ENCODE results near the gene LRP1.
A peak's percentile ranks its signal among the peaks of the same experiment; 100 is the strongest.

Gene LRP1

DNA sequence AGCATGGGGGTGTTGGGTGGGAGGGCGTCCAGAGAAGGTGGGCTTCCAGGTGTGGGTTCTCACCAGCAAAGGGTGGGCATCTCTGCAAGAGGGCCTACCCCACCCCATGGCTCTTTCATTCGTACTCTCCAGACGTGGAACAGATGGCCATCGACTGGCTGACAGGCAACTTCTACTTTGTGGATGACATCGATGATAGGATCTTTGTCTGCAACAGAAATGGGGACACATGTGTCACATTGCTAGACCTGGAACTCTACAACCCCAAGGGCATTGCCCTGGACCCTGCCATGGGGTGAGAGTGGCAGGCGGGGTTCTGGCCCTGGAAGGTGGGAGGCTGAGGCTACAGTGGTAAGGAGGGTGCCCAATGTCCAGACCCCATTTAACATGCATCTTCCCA lies 25.8 kb downstream of the LRP1 start:
- DNase-seq (ENCODE audit: low read depth in 2 of 2), result no peak

DNA sequence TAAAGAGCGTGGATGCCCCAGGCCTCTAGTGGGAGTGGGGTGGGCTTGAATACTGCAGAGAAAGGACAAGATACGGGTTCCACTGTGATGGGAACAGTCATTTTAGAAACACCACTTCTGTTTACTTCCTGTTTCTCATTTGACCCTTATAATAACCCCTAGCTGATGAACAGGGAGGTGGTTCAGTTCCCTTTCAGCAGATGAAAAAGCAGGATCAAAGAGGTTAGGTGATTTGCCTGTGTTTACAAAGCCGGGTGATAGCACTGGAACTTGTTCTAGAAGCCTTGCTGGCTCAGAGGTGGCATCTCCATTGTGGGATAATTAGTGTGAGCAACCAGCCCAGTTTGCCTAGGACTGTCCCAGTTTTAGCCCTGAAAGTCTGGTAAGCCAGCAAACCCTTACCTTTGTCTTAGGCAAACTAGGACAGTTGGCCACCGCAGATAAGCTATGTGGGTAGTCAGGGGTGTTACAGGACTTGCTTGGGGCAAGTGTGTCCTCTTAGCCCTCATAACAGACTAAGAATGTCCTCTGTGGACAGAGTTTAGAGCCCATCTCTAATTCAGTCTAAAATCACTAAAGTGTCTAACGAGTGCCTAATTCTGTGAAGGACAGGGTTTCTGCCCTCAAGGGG lies 26.6 kb downstream of the LRP1 start:
- DNase-seq (ENCODE audit: low read depth in 2 of 2), result no peak

DNA sequence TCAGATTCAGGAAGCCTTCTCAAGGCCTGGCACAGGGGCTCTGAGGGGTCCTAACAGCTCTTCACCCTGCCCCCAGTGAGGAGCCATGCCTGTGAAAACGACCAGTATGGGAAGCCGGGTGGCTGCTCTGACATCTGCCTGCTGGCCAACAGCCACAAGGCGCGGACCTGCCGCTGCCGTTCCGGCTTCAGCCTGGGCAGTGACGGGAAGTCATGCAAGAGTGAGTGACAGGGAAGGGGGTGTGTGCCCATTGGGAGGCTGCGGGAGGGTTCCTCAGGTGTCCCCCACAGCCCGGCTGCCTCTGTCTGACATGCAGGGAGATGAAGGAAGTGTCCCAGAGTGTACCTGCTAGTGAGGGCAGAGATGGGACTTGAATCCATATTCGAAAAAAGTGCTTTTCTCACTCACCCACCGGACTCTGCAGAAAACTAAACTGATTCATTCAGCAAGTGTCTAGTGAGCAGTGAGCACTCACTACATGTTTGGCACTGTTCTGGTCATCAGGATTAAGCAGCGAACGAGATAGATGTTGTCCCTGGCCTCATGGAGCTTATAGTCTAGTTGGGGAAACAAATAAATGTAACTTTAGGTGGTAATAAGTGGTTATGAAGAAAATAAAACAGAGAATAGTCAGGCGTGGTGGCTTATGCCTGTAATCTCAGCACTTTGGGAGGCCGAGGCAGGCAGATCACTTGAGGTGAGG lies 28.6 kb downstream of the LRP1 start:
- no peak for DNase-seq (ENCODE audit: low read depth in 2 of 2)

DNA sequence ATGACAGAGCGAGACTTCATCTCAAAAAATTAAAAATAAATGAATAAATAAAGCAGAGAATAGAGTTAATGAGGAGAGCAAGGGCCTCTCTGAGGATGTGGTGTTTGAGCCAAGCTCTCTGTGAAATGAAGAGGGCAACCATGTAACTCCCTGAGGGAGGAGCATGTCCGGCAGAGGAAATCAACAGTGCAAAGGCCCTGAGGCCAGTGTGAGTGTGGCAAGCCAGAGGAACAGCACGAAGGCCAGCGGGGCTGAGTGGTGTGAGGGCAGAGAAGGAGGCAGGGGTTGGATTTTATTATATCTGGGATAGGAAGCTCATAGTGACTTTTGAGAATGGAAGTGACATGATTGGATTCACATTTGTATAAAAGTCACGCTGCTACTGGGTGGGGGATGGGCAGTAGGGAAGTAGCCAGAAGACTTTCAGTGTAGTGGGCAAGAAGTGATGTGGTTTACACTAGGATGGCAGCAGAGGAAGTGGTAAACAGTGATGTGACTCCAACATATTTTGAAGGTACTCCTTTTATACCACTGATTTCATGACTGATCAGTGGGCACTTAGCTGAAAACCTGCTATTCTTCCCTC lies 29.4 kb downstream of the LRP1 start:
- no peak for DNase-seq (ENCODE audit: low read depth in 2 of 2)

DNA sequence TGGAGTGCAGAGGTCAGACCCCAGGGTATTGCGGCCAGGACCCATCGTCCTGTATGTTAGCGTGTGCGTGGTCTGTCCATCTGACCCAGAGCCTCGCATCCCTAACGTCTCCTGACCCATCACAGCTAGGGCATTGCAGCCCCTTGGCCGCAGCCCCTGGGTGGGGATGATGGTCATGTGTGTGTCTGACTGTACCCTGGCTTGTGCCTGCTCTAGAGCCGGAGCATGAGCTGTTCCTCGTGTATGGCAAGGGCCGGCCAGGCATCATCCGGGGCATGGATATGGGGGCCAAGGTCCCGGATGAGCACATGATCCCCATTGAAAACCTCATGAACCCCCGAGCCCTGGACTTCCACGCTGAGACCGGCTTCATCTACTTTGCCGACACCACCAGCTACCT lies 29.9 kb downstream of the LRP1 start:
- no peak for DNase-seq (ENCODE audit: low read depth in 2 of 2)

DNA sequence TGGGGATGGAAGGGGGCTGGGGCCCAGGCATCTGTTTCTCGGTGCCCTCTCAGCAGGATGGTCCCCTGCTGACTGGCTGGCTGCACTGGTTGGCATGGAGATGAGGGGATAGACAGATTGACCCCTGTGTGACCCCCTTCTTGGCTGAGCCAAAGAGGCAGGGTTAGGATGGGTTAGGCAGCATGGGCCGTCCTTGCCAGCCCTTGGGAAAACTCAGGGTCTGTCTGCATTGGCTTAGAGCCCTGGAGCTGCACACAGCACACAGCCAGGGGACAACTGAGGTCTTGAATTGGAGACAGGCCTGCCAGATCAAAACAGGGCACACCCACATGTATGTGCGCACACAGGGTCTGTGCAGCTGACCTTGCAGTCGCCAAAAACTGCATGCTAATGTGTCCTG lies 30.4 kb downstream of the LRP1 start:
- DNase-seq (ENCODE audit: low read depth in 2 of 2), result no peak

DNA sequence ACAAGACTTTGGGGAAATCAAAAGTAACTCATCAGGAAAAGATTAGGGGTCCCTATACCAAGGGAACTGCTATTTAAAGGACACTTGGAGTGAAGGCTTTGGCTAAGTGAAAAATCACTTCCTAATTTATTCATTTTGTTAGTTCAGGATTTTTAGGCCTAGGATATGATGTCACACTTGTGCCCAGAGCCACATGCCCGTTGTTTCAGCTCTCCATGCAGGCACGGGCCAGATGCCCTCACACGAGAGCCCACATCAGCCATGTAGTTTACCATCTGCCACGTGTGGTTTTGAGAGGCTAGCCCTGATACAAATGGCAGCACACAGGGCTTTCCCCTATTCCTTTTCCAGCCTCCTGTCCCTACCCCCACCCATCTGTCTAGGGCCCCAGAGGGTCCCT lies 31.0 kb downstream of the LRP1 start:
- DNase-seq (ENCODE audit: low read depth in 2 of 2), result no peak

DNA sequence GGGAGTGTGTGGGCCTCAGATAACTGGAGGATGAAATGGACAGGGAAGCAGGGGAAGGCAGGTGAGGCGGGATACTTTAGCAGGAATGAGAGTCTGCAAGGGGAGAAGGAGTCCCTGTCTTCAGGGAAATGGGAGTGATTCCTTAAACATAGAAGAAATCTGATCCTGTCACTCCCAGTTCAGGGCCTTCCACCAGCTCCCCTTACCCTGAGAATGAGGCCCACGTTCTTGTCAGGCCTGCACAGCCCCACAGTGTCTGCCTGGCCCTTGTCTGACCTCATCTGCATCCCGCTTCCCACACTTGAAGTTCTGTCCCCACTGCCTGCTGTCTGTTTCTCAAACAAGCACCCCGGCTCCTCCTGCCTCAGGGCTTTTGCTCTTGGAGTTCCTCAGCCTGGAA lies 31.8 kb downstream of the LRP1 start:
- DNase-seq (ENCODE audit: low read depth in 2 of 2), result no peak

DNA sequence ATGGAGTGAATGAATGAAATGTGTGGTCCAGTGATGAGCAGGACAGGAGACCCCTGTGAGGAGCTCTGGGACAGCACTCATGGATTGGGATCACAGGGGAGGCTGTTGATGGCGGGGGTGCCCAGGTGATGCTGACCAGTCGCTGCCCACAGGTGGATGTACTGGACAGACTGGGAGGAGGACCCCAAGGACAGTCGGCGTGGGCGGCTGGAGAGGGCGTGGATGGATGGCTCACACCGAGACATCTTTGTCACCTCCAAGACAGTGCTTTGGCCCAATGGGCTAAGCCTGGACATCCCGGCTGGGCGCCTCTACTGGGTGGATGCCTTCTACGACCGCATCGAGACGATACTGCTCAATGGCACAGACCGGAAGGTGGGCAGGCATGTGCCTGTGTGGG lies 32.5 kb downstream of the LRP1 start:
- DNase-seq (ENCODE audit: low read depth in 2 of 2), result no peak

DNA sequence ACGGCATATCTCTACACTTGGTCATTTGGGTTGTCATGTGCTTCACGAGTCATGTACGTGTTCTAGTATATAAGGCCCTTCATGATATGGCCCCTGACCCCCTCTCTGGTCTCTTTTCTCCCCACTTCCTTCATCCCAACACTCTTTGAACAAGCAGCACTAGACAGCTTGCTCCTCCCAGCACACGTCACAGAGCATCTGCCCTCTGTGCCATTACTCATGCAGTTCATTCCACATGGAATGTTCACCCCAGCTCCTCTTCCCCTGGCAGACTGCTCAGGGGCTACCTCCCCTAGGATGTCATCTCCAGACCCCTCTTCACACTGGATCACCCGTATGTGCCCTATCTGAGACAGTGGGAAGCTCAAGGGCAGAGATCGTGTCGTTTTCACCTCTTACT lies 33.2 kb downstream of the LRP1 start:
- no peak for DNase-seq (ENCODE audit: low read depth in 2 of 2)

DNA sequence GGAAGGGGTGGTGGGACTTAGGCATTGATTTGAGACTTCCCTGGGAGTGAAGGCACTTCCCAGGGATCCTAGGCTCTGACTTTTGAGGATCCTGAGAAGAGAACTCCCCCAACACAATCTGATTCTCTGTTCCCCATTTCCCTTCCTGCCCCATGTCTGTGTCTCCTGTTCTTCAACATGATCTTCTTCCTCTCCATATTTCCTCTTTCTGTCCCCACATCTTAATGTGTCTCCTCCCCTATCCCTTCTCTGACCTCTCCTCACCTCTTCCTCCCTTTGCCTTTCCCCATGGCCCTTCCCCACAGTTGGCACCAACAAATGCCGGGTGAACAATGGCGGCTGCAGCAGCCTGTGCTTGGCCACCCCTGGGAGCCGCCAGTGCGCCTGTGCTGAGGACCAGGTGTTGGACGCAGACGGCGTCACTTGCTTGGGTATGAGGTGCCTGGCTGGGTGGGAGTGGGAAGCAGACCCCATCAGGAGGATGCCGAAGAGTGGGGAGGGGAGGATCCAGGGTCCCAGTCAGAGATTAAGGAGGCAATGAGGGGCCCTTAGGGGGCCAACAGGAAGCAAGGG lies 34.4 kb downstream of the LRP1 start:
- no peak for DNase-seq (ENCODE audit: low read depth in 2 of 2)

DNA sequence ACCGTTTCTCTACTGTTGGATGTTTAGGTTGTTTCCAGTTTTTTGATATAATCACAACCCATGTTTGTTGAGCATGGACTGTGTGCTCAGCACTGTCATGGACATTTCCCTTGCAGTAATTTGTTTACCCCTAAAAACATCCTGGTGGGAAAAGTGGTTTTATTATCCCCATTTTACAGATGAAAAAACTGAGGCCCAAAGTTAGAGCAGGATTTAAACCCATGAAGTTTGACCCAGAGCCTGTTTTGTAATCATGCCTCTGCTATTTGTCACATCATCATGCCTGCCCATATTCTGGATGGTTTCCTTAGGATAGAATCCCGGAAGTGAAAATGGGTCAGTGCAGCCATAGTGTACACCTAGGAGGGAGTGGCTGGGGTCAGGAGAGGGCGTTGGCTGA lies 36.2 kb downstream of the LRP1 start:
- DNase-seq (ENCODE audit: low read depth in 2 of 2), result no peak

DNA sequence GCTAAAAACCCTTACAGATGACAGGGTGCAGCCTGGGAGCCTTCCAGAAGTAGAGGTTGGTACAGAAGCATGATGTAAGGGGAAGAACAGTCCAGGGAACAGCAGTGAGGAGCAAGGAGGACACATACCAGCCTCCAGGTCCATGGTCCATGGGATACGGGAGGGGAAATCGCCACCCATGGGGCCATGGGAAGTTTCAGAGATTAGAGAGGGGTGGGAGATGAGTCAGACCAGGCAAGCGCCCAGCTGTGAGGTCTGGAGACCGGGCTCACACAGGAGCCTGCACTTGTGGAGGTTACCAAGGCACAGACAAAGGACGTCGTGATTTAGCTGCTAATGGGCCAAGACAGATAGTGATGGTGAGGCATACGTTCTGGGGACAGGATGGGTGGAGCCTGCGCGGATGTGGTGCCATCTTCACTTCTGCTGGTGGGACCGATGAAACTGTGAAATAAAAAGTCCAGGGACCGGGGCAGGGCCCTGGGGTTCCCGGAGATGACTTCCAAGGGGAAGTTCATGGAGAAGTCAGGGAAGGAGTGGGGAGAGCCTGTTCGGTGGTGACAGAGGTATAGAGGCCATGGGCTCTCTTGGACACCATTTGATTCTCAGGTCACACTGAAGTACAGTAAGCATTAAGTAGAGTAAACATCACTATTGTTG lies 36.8 kb downstream of the LRP1 start:
- DNase-seq (ENCODE audit: low read depth in 2 of 2), result no peak

DNA sequence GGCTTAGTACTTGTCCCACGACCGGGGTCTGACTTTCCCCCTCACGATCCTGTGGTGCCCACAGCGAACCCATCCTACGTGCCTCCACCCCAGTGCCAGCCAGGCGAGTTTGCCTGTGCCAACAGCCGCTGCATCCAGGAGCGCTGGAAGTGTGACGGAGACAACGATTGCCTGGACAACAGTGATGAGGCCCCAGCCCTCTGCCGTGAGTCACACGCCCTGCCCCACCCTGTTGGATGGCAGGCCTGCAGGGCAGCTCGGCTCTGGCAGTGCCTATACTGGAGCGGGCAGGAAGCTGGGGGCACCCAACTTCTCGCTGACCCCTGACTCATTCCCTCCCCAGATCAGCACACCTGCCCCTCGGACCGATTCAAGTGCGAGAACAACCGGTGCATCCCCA lies 37.5 kb downstream of the LRP1 start:
- no peak for DNase-seq (ENCODE audit: low read depth in 2 of 2)

DNA sequence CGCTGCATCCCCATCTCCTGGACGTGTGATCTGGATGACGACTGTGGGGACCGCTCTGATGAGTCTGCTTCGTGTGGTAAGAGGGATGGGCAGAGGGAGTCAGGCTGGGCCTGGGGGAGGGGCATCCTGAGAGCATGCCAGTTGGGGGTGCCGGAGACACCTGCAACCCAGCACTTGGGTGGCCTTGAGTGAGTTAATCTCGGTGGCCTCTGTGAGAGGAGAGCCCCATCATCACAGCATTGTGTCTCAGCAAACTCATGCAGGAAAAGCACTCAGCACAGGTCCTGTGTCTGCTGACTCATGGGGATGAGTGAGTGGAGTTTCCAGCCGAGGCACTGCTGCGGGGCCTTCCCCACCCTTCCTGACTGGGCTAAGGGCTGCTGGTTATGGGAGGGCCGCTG lies 38.7 kb downstream of the LRP1 start:
- DNase-seq (ENCODE audit: low read depth in 2 of 2), result peak; percentile 29 to 44

DNA sequence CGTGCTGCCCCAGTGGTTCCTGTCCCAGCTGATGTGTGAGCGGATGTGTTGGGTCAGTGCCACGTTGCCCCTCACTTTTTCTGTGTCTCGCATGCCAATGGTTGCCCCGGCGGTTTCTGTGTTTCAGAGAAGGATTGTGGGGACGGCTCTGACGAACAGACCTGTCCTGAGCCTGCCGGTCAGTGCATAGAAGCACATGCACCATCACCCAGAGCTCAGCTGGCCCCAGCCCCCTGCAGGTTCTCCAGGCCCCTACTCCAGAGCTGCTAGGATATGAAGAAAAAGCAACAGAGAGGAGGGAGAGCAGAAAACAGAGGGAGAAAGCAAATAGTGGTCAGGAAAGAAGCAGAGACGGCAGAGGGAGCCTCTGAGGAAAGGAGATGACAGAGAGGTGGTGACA lies 39.8 kb downstream of the LRP1 start:
- no peak for DNase-seq (ENCODE audit: low read depth in 2 of 2)

DNA sequence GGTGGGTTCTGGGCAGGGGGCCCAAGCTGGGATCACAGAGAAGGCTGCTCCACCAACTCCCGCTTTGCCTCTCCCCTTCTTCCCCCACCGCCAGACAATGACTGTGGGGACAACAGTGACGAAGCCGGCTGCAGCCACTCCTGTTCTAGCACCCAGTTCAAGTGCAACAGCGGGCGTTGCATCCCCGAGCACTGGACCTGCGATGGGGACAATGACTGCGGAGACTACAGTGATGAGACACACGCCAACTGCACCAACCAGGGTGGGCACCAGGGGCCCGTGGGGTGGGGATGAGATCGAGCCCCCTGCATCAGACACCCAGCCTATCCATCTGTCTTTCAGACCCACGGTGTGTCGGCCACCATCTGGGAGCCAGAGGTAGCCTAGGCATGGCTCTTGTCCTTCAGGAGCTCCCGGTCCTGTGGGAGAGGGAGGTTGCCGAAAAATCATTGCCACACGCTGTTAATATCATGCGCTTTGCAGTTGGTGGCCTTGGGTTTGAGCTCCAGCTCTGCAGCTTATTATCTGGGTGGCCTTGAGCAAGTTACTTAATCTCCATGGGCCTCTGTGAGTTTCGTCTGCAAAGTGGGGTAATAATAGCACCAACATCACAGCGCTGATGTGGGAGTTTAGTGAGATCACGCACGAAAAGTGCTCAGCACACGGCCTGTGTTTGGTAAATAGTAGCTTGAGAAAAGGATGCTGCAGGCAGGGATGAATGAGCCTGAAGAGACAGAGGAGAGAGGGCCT lies 40.9 kb downstream of the LRP1 start:
- no peak for DNase-seq (ENCODE audit: low read depth in 2 of 2)

DNA sequence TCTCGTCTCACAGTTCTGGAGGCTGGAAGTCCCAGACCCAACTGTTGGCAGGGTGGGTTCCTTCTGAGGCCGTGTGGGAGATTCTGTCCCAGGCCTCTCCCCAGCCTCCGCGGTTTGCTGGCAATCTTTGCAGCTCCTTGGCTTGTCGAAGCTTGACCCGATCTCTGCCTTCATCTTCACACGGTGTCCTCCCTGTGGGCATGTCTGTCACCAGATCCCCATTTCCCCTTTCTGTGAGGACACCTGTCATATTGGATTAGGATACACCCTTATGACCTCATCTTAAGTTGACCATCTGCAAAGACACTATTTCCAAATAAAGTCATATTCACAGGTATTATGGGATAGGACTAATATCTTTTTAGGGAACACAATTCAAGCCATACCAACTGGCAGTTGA lies 41.7 kb downstream of the LRP1 start:
- no peak for DNase-seq (ENCODE audit: low read depth in 2 of 2)

DNA sequence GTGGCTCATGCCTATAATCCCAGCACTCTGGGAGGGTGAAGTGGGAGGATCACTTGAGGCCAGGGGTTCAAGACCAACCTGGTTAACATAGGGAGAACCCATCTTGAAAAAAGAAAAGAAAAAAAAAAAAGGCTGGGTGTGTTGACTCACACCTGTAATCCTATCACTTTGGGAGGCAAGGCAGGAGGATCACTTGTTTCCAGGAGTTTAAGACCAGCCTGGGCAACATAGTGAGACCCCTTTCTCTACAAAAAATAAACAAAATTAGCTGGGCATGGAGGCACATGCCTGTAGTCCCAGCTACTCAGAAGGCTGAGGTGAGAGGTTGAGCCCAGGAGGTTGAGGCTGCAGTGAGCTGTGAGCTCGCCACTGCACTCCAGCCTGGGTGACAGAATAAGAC lies 42.1 kb downstream of the LRP1 start:
- DNase-seq (ENCODE audit: low read depth in 2 of 2), result no peak

DNA sequence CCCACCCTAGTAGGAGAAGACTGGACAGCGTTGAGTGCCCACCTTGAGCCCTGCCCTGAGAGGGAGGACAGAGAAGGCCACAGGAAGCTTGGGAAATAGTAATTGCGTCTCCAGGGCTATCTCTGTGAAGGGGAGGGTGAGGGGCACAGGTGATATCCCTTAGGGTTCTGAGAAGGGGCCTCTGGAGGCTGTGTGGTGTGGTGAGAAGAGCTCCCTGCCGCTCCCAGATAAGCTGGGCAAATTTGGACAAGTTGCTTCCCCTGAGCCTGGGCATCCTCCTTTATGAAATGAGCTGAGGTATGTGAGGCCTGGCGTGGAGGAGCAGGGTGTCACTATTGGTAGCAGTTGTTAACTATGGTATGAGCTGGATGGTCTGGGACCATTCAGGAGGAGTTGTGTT lies 42.6 kb downstream of the LRP1 start:
- no peak for DNase-seq (ENCODE audit: low read depth in 2 of 2)

DNA sequence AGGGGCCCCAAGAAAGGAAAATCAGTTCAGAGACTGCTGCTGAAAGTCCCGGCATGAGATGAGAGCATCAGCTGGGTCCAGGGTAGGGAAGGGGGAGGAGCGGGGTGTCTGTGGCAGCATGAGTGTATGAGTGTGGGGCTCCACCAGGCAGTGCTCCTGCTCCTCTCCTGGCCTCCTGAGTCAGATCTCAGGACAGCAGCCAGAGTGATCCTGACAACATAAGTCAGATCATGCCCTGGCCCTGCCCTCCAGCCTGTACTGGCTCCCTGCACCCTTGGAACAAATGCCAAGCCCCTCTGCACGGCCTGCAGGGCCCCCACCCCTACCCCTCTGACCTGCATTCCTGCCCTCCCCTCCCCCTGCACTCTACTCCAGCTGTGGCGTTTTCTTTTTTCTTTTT lies 43.4 kb downstream of the LRP1 start:
- no peak for DNase-seq (ENCODE audit: low read depth in 2 of 2)

DNA sequence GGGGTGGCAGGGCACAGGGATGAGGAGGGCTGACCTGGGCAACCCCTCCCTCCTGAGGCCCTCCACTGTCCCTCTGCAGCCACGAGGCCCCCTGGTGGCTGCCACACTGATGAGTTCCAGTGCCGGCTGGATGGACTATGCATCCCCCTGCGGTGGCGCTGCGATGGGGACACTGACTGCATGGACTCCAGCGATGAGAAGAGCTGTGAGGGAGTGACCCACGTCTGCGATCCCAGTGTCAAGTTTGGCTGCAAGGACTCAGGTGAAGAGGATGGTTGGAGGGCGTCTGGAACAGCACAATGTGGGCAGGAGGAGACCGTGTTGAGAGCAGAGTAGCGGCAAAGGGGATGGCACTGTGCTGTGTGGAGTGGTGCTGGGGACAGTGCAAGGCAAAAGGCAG lies 44.8 kb downstream of the LRP1 start:
- peak in 1 of 2 donors; percentile 16 for DNase-seq (ENCODE audit: low read depth in 2 of 2)
